ENCODE data around the gene FGF19.

The FGF19 gene

DNA sequence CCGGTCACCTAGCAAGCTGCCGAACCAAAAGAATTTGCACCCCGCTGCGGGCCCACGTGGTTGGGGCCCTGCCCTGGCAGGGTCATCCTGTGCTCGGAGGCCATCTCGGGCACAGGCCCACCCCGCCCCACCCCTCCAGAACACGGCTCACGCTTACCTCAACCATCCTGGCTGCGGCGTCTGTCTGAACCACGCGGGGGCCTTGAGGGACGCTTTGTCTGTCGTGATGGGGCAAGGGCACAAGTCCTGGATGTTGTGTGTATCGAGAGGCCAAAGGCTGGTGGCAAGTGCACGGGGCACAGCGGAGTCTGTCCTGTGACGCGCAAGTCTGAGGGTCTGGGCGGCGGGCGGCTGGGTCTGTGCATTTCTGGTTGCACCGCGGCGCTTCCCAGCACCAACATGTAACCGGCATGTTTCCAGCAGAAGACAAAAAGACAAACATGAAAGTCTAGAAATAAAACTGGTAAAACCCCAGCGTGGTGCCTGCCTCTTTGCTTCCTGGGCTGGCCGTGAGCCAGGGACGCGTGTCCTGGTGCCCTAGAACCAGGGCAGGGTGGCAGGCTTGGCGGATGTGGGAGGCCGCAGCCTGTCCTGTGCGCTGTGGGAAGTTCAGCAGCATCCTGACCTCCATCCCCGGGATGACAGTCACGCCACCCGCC, 49.7 kb downstream of the FGF19 start:
- no peak for DNase-seq

DNA sequence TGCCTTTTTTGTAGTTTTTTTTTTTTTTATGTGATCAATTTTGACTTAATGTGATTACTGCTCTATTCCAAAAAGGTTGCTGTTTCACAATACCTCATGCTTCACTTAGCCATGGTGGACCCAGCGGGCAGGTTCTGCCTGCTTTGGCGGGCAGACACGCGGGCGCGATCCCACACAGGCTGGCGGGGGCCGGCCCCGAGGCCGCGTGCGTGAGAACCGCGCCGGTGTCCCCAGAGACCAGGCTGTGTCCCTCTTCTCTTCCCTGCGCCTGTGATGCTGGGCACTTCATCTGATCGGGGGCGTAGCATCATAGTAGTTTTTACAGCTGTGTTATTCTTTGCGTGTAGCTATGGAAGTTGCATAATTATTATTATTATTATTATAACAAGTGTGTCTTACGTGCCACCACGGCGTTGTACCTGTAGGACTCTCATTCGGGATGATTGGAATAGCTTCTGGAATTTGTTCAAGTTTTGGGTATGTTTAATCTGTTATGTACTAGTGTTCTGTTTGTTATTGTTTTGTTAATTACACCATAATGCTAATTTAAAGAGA, 50.3 kb downstream of the FGF19 start:
- DNase-seq = no peak

- DNase-seq = no peak
Measured at GRCh38 chr11:69652999-69653398, 50.8 kb downstream of the FGF19 start.

DNA sequence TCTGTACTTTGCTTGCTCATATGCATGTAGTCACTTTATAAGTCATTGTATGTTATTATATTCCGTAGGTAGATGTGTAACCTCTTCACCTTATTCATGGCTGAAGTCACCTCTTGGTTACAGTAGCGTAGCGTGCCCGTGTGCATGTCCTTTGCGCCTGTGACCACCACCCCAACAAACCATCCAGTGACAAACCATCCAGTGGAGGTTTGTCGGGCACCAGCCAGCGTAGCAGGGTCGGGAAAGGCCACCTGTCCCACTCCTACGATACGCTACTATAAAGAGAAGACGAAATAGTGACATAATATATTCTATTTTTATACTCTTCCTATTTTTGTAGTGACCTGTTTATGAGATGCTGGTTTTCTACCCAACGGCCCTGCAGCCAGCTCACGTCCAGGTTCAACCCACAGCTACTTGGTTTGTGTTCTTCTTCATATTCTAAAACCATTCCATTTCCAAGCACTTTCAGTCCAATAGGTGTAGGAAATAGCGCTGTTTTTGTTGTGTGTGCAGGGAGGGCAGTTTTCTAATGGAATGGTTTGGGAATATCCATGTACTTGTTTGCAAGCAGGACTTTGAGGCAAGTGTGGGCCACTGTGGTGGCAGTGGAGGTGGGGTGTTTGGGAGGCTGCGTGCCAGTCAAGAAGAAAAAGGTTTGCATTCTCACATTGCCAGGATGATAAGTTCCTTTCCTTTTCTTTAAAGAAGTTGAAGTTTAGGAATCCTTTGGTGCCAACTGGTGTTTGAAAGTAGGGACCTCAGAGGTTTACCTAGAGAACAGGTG, 51.8 kb downstream of the FGF19 start:
- no peak for DNase-seq

DNA sequence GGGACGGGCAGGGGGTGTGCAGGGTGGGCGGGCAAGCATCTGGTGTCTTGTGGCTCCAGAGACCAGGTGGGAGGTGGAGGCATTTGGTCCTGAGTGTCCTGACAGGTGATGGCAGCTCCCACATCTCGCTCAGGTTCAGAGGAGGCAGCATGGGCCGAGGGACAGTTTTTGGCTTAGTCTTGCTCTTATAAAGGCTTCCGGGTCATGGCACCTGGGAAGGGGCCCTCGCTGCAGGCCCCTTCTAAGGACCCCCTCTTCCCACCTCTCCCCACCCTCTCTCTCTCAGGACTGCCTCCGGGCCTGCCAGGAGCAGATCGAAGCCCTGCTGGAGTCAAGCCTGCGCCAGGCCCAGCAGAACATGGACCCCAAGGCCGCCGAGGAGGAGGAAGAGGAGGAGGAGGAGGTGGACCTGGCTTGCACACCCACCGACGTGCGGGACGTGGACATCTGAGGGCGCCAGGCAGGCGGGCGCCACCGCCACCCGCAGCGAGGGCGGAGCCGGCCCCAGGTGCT, 52.9 kb downstream of the FGF19 start:
- no peak for DNase-seq

GRCh38 chr11:69650081-69650831, 53.6 kb downstream of the FGF19 start:
- no peak for DNase-seq

DNA sequence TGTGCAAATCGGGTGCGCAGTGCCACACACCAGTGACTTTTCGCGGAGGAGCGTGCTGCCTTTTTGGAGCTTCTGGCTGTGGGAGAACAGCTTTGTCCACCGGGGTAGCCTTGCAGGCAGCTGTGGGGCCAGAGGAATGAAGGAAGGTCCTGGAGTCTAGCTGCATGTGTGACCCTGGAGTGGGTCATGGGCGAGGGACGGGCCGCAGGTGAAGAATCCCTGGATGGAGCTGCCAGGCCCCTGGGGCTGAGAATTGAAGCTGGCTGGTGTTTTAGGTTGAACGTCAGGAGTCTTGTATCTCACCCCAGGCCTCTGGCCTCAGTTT, 54.3 kb downstream of the FGF19 start:
- DNase-seq = no peak

GRCh38 chr11:69648679-69649575, 54.9 kb downstream of the FGF19 start:
- DNase-seq = no peak

All from 8988T (cell line).